ENCODE measurements around the gene PTPRZ1.

GRCh38 chr7:121913947-121914675, 41.1 kb downstream of the PTPRZ1 start:
- TF ChIP-seq POLR2A (IDR thresholded peaks at IDR 0.05; ENCODE audit: low read depth, low read length) (no peak), POLR2AphosphoS5 (IDR thresholded peaks at IDR 0.05; ENCODE audit: low read depth, low read length) (no peak), TAF1 (IDR thresholded peaks at IDR 0.05; ENCODE audit: low read depth, low read length) (no peak), PAX5 (IDR thresholded peaks at IDR 0.05; ENCODE audit: insufficient read depth, low read length, severe bottlenecking) (no peak), SPI1 (IDR thresholded peaks at IDR 0.05; ENCODE audit: low read depth, low read length) (no peak), POU2F2 (IDR thresholded peaks at IDR 0.05; ENCODE audit: low read depth, low read length) (no peak)

Data from GM12891 (cell line).